Endodermal cell (in vitro differentiated cells): ENCODE measurements around the gene RSPRY1. TPM values are rescaled to one million over a fixed set of nuclear protein-coding genes. Genes with fewer than 3 reads are reported as not detected.

Source experiments
- DNase-seq: peaks from one replicate; pipeline ENCODE4 v3.0.0-alpha.2; 2017
- H3K27ac ChIP-seq: 2 replicates; pipeline ENCODE4 v1.5.1; 2013; ENCODE audit warnings: mild to moderate bottlenecking, low read depth, low read length, moderate library complexity
- H3K27me3 ChIP-seq: 2 replicates; pipeline ENCODE4 v1.6.1; 2013; ENCODE audit warnings: mild to moderate bottlenecking, low read length, moderate library complexity; ENCODE audit not compliant: insufficient read depth, control insufficient read depth, poor library complexity, severe bottlenecking
- H3K36me3 ChIP-seq: 2 replicates; pipeline ENCODE4 v1.7.0; 2013; ENCODE audit warnings: mild to moderate bottlenecking, low read length, moderate library complexity; ENCODE audit not compliant: control insufficient read depth, insufficient read depth
- H3K4me1 ChIP-seq: one replicate; pipeline ENCODE4 v1.7.0; 2013; ENCODE audit warnings: low read length; ENCODE audit not compliant: control insufficient read depth, insufficient read depth
- H3K4me3 ChIP-seq: 2 replicates; pipeline ENCODE4 v1.5.1; 2013; ENCODE audit warnings: mild to moderate bottlenecking, low read length, moderate library complexity
- H3K9ac ChIP-seq: 2 replicates; pipeline ENCODE4 v1.6.1; 2013; ENCODE audit warnings: mild to moderate bottlenecking, low read length, moderate library complexity; ENCODE audit not compliant: poor library complexity, severe bottlenecking; ENCODE audit errors: extremely low read depth
- H3K9me3 ChIP-seq: 2 replicates; pipeline ENCODE4 v1.6.1; 2013; ENCODE audit warnings: mild to moderate bottlenecking, low read length, moderate library complexity; ENCODE audit not compliant: control insufficient read depth
- H3K27ac Mint-ChIP-seq: 2 replicates; pipeline ENCODE4 v1.8.0; 2020; ENCODE audit warnings: mixed read lengths
- H3K27me3 Mint-ChIP-seq: 2 replicates; pipeline ENCODE4 v1.8.0; 2021; ENCODE audit warnings: mild to moderate bottlenecking, mixed read lengths; ENCODE audit not compliant: insufficient read depth
- H3K36me3 Mint-ChIP-seq: 2 replicates; pipeline ENCODE4 v1.8.0; 2020; ENCODE audit warnings: low read depth, mixed read lengths
- H3K4me1 Mint-ChIP-seq: 2 replicates; pipeline ENCODE4 v1.8.0; 2020; ENCODE audit warnings: mixed read lengths
- H3K4me3 Mint-ChIP-seq: 2 replicates; pipeline ENCODE4 v1.8.0; 2020; ENCODE audit warnings: mild to moderate bottlenecking, moderate library complexity, mixed read lengths
- H3K9me3 Mint-ChIP-seq: 2 replicates; pipeline ENCODE4 v1.8.0; 2020; ENCODE audit warnings: mild to moderate bottlenecking, mixed read lengths
- WGBS, 2 experiments: methylation state at CpG; one replicate each; pipeline versions ENCODE4 v1.1.5 to v1.1.7; 2013; ENCODE audit warnings: missing lambda C conversion rate in 2 of 2, mixed read lengths in 1 of 2; ENCODE audit not compliant: insufficient coverage in 1 of 2, insufficient read length in 1 of 2; 5-methylcytosine and 5-hydroxymethylcytosine counted together
- total RNA-seq, 2 donors: library from RNA; stranded (reverse); fragmentation: NEBNext Ultra II Directional in 1 of 2; extraction: Animal tissue kit (Norgen Biotek cat#: 25700) in 1 of 2; gene quantifications; 2 replicates in 1 of 2; 3 replicates in 1 of 2; pipeline ENCODE4 v1.2.1, GENCODE V29; 2021
- TF ChIP-seq, protein P1 (sequence below): fragments of 200-600 bp; sonication (generic); conservative IDR thresholded peaks from 2 replicates; pipeline ENCODE4 v1.5.0; 2021; ENCODE audit warnings: antibody characterized with exemption, mild to moderate bottlenecking

The RSPRY1 gene
- total RNA-seq, 2 donors from 2014 or later: 40.3 to 46.5 TPM

DNA sequence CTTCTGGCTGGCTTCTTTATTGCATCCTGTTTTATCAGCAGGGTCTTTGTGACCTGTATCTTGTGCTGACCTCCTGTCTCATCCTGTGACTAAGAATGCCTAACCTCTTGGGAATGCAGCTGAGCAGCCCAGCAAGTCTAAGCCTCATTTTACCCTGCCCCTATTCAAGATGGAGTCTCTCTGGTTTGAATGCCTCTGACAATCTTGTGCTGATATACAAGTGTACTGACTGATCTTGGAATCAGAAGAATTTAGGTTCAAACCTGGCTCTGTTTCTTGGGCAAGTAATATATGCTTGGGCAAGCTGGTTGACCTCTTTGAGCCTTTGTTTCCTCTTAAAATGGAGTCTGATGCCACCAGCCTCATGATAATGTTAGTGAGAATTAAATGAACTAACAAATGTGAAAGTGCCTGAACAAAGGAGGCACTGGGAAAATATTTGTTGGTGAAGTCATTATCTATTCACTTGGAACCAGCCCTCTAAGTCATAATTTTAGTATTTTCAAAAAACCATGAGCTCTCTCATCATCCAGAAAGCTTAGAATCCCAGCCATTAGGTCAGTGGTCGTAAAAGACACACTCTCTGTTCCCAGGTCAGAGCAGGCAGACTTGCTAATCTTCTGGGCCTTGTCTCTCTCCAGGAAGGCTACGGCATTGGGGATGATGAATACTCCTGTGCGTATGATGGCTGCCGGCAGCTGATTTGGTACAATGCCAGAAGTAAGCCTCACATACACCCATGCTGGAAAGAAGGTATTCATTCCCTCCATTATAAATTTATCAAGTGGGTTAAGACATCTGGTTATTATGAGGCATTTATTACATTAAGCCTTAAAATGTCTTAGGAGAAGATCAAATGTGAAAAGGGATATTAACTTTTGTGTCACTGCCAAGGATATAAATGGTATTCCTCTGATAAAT, 40.8 kb downstream of the RSPRY1 start:
- no peak overlapping the region for H3K4me3 Mint-ChIP-seq
- H3K4me1 Mint-ChIP-seq: no peaks in the 10 kb centered on the region
- no peak for DNase-seq
- H3K27ac Mint-ChIP-seq: no peak overlapping the region
- Histone ChIP-seq H3K36me3 (peaks cover 88% of the 10 kb centered on the region), H3K4me1 (no peaks in the 10 kb centered on the region), H3K4me3 (no peak overlapping the region), H3K27ac (no peak overlapping the region), H3K9me3 (no peaks in the 10 kb centered on the region), H3K9ac (no peak overlapping the region), H3K27me3 (no peaks in the 10 kb centered on the region)
- H3K36me3 Mint-ChIP-seq: peaks cover 78% of the 10 kb centered on the region
- WGBS, 2 experiments: 94 to 100% methylated on average over 3 to 4 of the region's 4 CpGs
- H3K9me3 Mint-ChIP-seq: no peaks in the 10 kb centered on the region
- TF ChIP-seq, protein P1, sequence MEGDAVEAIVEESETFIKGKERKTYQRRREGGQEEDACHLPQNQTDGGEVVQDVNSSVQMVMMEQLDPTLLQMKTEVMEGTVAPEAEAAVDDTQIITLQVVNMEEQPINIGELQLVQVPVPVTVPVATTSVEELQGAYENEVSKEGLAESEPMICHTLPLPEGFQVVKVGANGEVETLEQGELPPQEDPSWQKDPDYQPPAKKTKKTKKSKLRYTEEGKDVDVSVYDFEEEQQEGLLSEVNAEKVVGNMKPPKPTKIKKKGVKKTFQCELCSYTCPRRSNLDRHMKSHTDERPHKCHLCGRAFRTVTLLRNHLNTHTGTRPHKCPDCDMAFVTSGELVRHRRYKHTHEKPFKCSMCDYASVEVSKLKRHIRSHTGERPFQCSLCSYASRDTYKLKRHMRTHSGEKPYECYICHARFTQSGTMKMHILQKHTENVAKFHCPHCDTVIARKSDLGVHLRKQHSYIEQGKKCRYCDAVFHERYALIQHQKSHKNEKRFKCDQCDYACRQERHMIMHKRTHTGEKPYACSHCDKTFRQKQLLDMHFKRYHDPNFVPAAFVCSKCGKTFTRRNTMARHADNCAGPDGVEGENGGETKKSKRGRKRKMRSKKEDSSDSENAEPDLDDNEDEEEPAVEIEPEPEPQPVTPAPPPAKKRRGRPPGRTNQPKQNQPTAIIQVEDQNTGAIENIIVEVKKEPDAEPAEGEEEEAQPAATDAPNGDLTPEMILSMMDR: no peak
- no peaks in the 10 kb centered on the region for H3K27me3 Mint-ChIP-seq

DNA sequence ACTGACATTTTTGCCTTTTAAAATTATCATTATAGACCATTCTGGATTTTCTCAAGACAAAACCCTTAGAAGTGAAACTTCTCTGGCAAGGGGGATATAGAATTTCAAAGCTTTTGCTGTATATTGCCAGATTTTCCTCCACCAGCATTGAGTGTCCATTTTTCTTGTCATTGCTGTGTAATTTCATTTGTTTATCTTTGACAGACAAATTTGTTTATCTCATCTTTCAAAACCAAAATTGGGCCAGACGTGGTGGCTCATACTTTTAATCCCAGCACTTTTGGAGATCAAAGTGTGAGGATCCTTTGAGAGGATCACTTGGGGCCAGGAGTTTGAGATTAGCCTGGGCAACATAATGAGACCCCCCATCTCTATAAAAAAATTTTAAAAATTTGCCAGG, 43.0 kb downstream of the RSPRY1 start:
- H3K36me3 ChIP-seq: peaks cover 90% of the 10 kb centered on the region
- H3K4me1 Mint-ChIP-seq: no peaks in the 10 kb centered on the region
- TF ChIP-seq, protein P1: no peak
- H3K27me3 ChIP-seq: no peaks in the 10 kb centered on the region
- no peaks in the 10 kb centered on the region for H3K9me3 Mint-ChIP-seq
- H3K4me1 ChIP-seq: no peaks in the 10 kb centered on the region
- H3K4me3 ChIP-seq: no peak overlapping the region
- no peaks in the 10 kb centered on the region for H3K27me3 Mint-ChIP-seq
- H3K4me3 Mint-ChIP-seq: no peak overlapping the region
- H3K9ac ChIP-seq: no peak overlapping the region
- no peak overlapping the region for H3K27ac ChIP-seq
- 100% methylated on average over 1 of the region's 1 CpG; no CpG with 5 or more reads in 1 of the 2 experiments for WGBS, 2 experiments
- no peak for DNase-seq
- H3K9me3 ChIP-seq: no peaks in the 10 kb centered on the region
- H3K27ac Mint-ChIP-seq: no peak overlapping the region
- H3K36me3 Mint-ChIP-seq: peaks cover 74% of the 10 kb centered on the region

DNA sequence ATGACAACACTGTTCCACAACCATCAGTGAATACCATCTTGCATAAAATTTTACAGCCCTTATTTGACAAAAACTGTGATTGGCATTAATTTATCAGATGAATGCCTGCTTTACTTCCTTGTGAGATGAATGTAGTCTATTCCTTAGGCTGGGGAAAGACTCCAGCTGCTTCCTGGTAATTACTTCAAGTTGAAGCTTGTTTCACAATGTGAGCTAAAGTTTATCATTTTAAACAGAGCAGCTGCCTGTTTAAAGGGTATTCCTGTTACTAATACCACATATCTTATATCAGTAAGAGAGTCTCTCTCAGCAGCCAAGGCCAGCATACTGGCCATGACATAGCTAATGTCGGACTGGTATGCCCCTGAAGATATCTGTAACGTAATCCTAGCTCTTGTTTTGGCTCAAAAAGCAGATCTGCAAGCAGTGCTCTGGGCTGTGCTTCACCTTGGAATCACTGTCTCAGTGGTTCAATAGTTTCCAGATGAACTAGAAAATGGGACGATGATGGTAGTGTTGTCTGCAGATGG, 45.8 kb downstream of the RSPRY1 start:
- H3K9me3 ChIP-seq: no peaks in the 10 kb centered on the region
- WGBS, 2 experiments: 95 to 100% methylated on average over 3 of the region's 3 CpGs
- no peaks in the 10 kb centered on the region for H3K4me1 ChIP-seq
- Mint-ChIP-seq H3K36me3 (peaks cover 75% of the 10 kb centered on the region), H3K27me3 (no peaks in the 10 kb centered on the region), H3K4me1 (no peaks in the 10 kb centered on the region), H3K27ac (no peak overlapping the region), H3K9me3 (no peaks in the 10 kb centered on the region), H3K4me3 (no peak overlapping the region)
- no peaks in the 10 kb centered on the region for H3K27me3 ChIP-seq
- DNase-seq: no peak
- TF ChIP-seq, protein P1: no peak
- peaks cover 93% of the 10 kb centered on the region for H3K36me3 ChIP-seq
- no peak overlapping the region for H3K27ac ChIP-seq
- H3K4me3 ChIP-seq: no peak overlapping the region
- no peak overlapping the region for H3K9ac ChIP-seq
